BLaER1 (cell line): ENCODE data around the gene S100A4.
"Not testable (repeated sequence)": the region's sequence is repeated elsewhere in the genome, so short reads cannot be mapped to it uniquely, and the experiment has no call there.

Source experiments
- H3K27ac ChIP-seq: shearing (Covaris generic); formaldehyde crosslinking; 2 replicates; pipeline ENCODE4 v1.8.1; 2022
- H3K27me3 ChIP-seq: shearing (Covaris generic); formaldehyde crosslinking; 2 replicates; pipeline ENCODE4 v1.8.1; 2022
- H3K36me3 ChIP-seq: shearing (Covaris generic); formaldehyde crosslinking; 2 replicates; pipeline ENCODE4 v1.8.1; 2022
- H3K4me1 ChIP-seq: shearing (Covaris generic); formaldehyde crosslinking; 2 replicates; pipeline ENCODE4 v1.8.1; 2022
- H3K4me2 ChIP-seq: shearing (Covaris generic); formaldehyde crosslinking; 2 replicates; pipeline ENCODE4 v1.8.1; 2022
- H3K4me3 ChIP-seq: shearing (Covaris generic); formaldehyde crosslinking; 2 replicates; pipeline ENCODE4 v1.8.1; 2022
- H3K9ac ChIP-seq: shearing (Covaris generic); formaldehyde crosslinking; 2 replicates; pipeline ENCODE4 v1.8.1; 2022
- H3K9me3 ChIP-seq: shearing (Covaris generic); formaldehyde crosslinking; 2 replicates; pipeline ENCODE4 v1.8.1; 2022
- H4K20me1 ChIP-seq: shearing (Covaris generic); formaldehyde crosslinking; 2 replicates; pipeline ENCODE4 v1.8.1; 2022
- Cebpa-rat ChIP-seq: shearing (Covaris generic); IDR thresholded peaks from 2 replicates; pipeline ENCODE4 v1.8.1; 2022

The S100A4 gene

GRCh38 chr1:153526132-153526543, 19.5 kb downstream of the S100A4 start:
- no peaks in the 10 kb centered on the region for H3K9me3 ChIP-seq
- no peak overlapping the region for H3K27ac ChIP-seq
- no peak overlapping the region for H3K4me2 ChIP-seq
- no peaks in the 10 kb centered on the region for H4K20me1 ChIP-seq
- no peak overlapping the region for H3K9ac ChIP-seq
- no peak for TF ChIP-seq Cebpa-rat
- no peak overlapping the region for H3K4me3 ChIP-seq
- H3K4me1 ChIP-seq: no peaks in the 10 kb centered on the region
- H3K27me3 ChIP-seq: no peaks in the 10 kb centered on the region
- no peaks in the 10 kb centered on the region for H3K36me3 ChIP-seq

- no peaks in the 10 kb centered on the region for H3K36me3 ChIP-seq
- no peaks in the 10 kb centered on the region for H3K9me3 ChIP-seq
- TF ChIP-seq Cebpa-rat: no peak
- no peaks in the 10 kb centered on the region for H3K27me3 ChIP-seq
- no peak overlapping the region for H3K4me2 ChIP-seq
- H3K4me1 ChIP-seq: no peaks in the 10 kb centered on the region
- H3K4me3 ChIP-seq: no peak overlapping the region
- no peaks in the 10 kb centered on the region for H4K20me1 ChIP-seq
- no peak overlapping the region for H3K9ac ChIP-seq
- H3K27ac ChIP-seq: no peak overlapping the region
Measured at GRCh38 chr1:153525088-153525728, 20.4 kb downstream of the S100A4 start.

GRCh38 chr1:153522353-153523048, 23.1 kb downstream of the S100A4 start:
- not testable (repeated sequence) for H3K4me3 ChIP-seq, H3K27ac ChIP-seq, H3K9me3 ChIP-seq, H3K36me3 ChIP-seq, H3K4me2 ChIP-seq, H3K27me3 ChIP-seq, H4K20me1 ChIP-seq, H3K9ac ChIP-seq
- H3K4me1 ChIP-seq: peaks cover 13% of the 10 kb centered on the region

GRCh38 chr1:153521808-153522207, 23.8 kb downstream of the S100A4 start:
- H3K27ac ChIP-seq, H3K4me3 ChIP-seq, H3K27me3 ChIP-seq, H3K9ac ChIP-seq, H3K4me2 ChIP-seq, H3K9me3 ChIP-seq, H4K20me1 ChIP-seq, H3K36me3 ChIP-seq: not testable (repeated sequence)
- H3K4me1 ChIP-seq: peaks cover 13% of the 10 kb centered on the region

GRCh38 chr1:153520818-153521476, 24.7 kb downstream of the S100A4 start:
- H3K27me3 ChIP-seq: no peaks in the 10 kb centered on the region
- H3K4me3 ChIP-seq: no peak overlapping the region
- H3K27ac ChIP-seq: no peak overlapping the region
- H3K36me3 ChIP-seq: no peaks in the 10 kb centered on the region
- H3K4me1 ChIP-seq: peaks cover 15% of the 10 kb centered on the region
- H3K9ac ChIP-seq: no peak overlapping the region
- H3K9me3 ChIP-seq: no peaks in the 10 kb centered on the region
- TF ChIP-seq Cebpa-rat: no peak
- H3K4me2 ChIP-seq: no peak overlapping the region
- no peaks in the 10 kb centered on the region for H4K20me1 ChIP-seq

GRCh38 chr1:153520137-153520691, 25.4 kb downstream of the S100A4 start:
- H3K9ac ChIP-seq, H4K20me1 ChIP-seq, H3K4me3 ChIP-seq, H3K27me3 ChIP-seq, H3K36me3 ChIP-seq, H3K4me2 ChIP-seq, H3K9me3 ChIP-seq, H3K27ac ChIP-seq: not testable (repeated sequence)
- peaks cover 23% of the 10 kb centered on the region for H3K4me1 ChIP-seq

GRCh38 chr1:153519242-153519641, 26.4 kb downstream of the S100A4 start:
- no peak for TF ChIP-seq Cebpa-rat
- no peaks in the 10 kb centered on the region for H4K20me1 ChIP-seq
- peaks cover 27% of the 10 kb centered on the region for H3K4me1 ChIP-seq
- H3K36me3 ChIP-seq: no peaks in the 10 kb centered on the region
- H3K27me3 ChIP-seq: no peaks in the 10 kb centered on the region
- H3K4me2 ChIP-seq: no peak overlapping the region
- H3K27ac ChIP-seq: no peak overlapping the region
- H3K9ac ChIP-seq: no peak overlapping the region
- no peak overlapping the region for H3K4me3 ChIP-seq
- no peaks in the 10 kb centered on the region for H3K9me3 ChIP-seq

- Histone ChIP-seq H3K27ac (0 out of 2 replicates have a peak overlapping the region, but pooled peaks have one; percentile 34), H3K4me1 (peaks cover 41% of the 10 kb centered on the region), H3K27me3 (no peaks in the 10 kb centered on the region), H3K9ac (no peak overlapping the region), H3K4me3 (no peak overlapping the region), H4K20me1 (no peaks in the 10 kb centered on the region), H3K4me2 (peak overlapping the region; percentile 65), H3K9me3 (no peaks in the 10 kb centered on the region), H3K36me3 (no peaks in the 10 kb centered on the region)
- no peak for TF ChIP-seq Cebpa-rat
Measured at GRCh38 chr1:153515504-153516394, 29.9 kb downstream of the S100A4 start.

GRCh38 chr1:153513666-153514065, 31.9 kb downstream of the S100A4 start:
- H3K27me3 ChIP-seq: no peaks in the 10 kb centered on the region
- no peak overlapping the region for H3K9ac ChIP-seq
- no peak overlapping the region for H3K4me2 ChIP-seq
- no peak overlapping the region for H3K27ac ChIP-seq
- H3K4me3 ChIP-seq: no peak overlapping the region
- no peaks in the 10 kb centered on the region for H3K9me3 ChIP-seq
- TF ChIP-seq Cebpa-rat: no peak
- no peaks in the 10 kb centered on the region for H4K20me1 ChIP-seq
- peaks cover 49% of the 10 kb centered on the region for H3K4me1 ChIP-seq
- H3K36me3 ChIP-seq: no peaks in the 10 kb centered on the region
